Measurements from ENCODE around the gene DUOXA1.

- TF ChIP-seq CTCF (conservative IDR thresholded peaks at IDR 0.05; ENCODE audit: low read depth, low read length) (no peak), RAD21 (IDR thresholded peaks at IDR 0.05; ENCODE audit: low read length) (no peak), RFX5 (IDR thresholded peaks at IDR 0.05; ENCODE audit: low read depth, low read length) (no peak), POLR2A (IDR thresholded peaks at IDR 0.05; ENCODE audit: low read depth, low read length) (no peak), FOS (IDR thresholded peaks at IDR 0.05; ENCODE audit: low read depth, low read length) (no peak), CHD1 (IDR thresholded peaks at IDR 0.05; ENCODE audit: low read depth, low read length) (no peak), USF2 (IDR thresholded peaks at IDR 0.05; ENCODE audit: low read depth, low read length) (no peak), BHLHE40 (IDR thresholded peaks at IDR 0.05; ENCODE audit: low read depth, low read length) (no peak), CEBPB (IDR thresholded peaks at IDR 0.05; ENCODE audit: low read depth, low read length) (no peak), MAFK (IDR thresholded peaks at IDR 0.05; ENCODE audit: low read depth, low read length) (no peak), MAZ (IDR thresholded peaks at IDR 0.05; ENCODE audit: borderline replicate concordance, low read depth, low read length) (no peak)
Measured at GRCh38 chr15:45163508-45163856, 33.8 kb upstream of the DUOXA1 start.

All from IMR-90 (cell line).